GM11168 (cell line): ENCODE results near the gene BCAS3.
"Not testable (repeated sequence)": the region's sequence is repeated elsewhere in the genome, so short reads cannot be mapped to it uniquely, and the experiment has no call there.

Experiments used
- in situ Hi-C: fragments of 300-500 bp; cut with MboI; formaldehyde crosslinking; loops from one replicate; pipeline ENCODE4 v1.12.0; 2022; ENCODE audit warnings: low sequenced_read_pairs; ENCODE audit not compliant: unreplicated experiment

Gene BCAS3

GRCh38 chr17:60677308-60678117 lies at the start of gene BCAS3:
Gene BCAS3, plus strand, starts transcription at chr17:60677851.
- in situ Hi-C loops: no loop called here

DNA sequence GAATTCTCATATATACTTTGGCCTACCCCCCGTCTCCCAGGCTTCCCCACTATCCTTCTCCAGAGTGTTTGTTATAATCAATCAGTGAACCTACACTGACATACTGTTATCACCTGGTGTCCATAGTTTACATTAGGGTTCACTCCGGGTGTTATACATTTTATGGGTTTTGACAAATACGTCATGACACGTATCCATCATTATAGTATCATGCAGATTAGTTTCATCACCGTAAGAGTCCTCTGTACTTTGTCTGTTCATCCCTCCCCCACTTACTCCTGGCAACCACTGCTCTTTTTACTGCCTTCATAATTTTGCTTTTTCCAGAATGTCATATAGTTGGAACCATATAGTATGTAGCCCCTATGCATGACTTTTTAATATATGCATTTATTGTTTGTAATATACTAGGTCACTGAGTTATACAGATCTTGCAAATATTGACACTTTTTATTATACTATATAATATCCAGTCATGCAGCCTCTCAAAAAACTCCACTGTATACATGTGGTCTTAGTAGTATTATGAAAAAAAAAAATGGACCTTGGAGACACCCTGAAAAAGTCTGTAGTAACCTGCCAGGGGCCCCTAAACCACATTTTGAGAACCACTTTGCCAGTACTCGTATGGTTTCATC lies 49.3 kb upstream of the BCAS3 start:
- in situ Hi-C loops: no loop called here

- in situ Hi-C loops: no loop called here
Measured at GRCh38 chr17:60629120-60629519, 48.5 kb upstream of the BCAS3 start.

GRCh38 chr17:60630352-60630751 lies 47.3 kb upstream of the BCAS3 start:
- in situ Hi-C loops: no loop called here

DNA sequence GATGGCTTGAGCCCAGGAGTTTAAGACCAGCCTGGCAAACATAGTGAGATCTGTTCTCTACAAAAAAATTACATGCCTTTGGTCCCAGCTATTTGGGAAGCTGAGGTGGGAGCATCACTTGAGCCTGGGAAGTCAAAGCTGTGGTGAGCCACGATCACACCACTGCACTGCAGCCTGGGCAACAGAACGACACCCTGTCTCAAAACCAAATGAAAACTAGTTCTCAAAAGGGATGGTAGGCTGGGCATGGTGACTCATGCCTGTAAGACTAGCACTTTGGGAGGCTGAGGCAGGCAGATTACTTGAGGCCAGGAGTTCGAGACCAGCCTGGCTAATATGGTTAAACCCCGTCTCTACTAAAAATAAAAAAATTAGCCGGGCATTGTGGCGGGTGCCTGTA lies 46.5 kb upstream of the BCAS3 start:
- in situ Hi-C loops: no loop called here

DNA sequence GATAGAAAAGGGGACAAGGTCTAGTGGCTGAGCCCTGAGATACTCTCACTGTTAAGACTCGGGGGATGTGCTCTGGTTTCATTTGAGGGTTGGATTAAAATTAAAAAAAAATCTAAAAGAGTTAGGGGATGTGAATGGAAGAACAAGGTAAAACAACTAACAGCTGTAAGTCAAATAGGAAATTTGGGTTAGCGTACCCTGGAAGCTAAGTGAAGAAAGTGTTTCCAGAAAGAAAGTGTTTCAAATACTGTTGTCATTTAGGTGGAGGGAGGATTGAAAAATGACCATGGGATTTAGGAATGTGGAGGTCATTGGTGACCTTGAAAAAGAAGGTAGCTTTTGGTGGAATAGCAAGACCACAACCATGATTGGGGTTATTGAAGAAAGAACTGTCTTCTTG lies 40.0 kb upstream of the BCAS3 start:
- in situ Hi-C loops: no loop called here

DNA sequence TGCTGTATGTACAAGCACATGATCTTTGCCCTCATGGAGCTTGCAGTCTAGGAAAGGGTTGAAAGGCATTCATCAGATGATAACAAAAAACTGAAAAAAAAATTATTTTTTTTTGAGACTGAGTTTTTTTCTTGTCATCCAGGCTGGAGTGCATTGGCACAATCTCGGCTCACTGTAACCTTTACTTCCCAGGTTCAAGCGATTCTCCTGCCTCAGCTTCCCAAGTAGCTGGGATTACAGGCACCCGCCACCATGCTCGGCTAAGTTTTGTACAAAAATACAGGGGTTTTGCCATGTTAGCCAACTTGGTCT lies 38.7 kb upstream of the BCAS3 start:
- in situ Hi-C loops: no loop called here

DNA sequence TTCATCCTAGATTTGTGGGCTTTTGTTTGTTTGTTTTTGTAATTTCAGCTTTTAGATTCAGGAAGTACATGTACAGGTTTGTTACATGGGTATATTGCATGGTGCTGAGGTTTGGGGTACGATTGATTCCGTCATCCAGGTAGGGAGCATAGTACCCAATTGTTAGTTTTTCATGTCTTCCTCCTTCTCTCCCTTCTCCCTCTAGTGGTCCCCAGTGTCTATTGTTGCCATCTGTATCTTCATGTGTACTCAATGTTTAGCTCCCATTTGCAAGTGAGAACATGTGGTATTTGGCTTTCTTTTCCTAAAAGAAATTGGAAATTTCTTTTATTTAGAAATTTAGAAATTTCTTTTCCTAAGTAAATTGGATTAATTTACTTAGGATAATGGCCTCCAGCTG lies 37.1 kb upstream of the BCAS3 start:
- in situ Hi-C loops: no loop called here

DNA sequence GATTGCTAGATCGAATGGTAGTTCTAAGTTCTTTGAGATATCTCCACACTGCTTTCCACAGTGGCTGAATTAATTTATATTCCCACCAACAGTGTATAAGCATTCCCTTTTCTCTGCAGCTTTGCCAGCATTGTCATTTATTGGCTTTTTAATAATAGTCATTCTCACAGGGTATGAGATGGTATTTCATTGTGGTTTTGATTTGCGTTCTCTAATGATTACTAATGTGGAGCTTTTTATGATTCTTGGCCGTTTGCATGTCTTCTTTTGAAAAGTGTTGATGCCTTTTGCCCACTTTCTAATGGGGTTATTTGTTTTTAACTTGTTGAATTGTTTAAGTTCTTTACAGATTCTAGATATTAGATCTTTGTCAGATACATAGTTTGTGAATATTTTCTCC lies 36.5 kb upstream of the BCAS3 start:
- in situ Hi-C loops: no loop called here

DNA sequence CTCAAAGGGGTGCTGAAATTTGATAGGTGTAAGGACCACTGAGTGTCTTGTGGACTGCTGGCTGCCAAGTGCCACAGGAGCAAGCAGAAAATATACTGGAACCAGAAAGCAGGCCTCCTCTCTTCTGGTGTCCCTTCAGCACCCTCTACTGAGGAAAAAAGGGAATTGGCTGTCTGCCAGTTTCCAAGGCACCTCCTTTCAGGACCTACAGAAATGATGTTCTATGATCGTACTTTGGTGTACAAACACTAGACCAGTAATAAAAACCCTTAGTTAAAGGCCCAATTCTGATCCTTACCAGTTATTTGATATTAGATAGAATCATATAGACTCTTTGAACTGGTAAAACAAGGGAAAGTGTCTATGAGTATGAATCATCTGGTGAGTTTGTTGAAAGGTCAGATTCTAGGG lies 35.8 kb upstream of the BCAS3 start:
- in situ Hi-C loops: no loop called here

GRCh38 chr17:60645918-60646523 lies 31.6 kb upstream of the BCAS3 start:
- in situ Hi-C loops: no loop called here

GRCh38 chr17:60646701-60647100 lies 30.9 kb upstream of the BCAS3 start:
- in situ Hi-C loops: no loop called here

DNA sequence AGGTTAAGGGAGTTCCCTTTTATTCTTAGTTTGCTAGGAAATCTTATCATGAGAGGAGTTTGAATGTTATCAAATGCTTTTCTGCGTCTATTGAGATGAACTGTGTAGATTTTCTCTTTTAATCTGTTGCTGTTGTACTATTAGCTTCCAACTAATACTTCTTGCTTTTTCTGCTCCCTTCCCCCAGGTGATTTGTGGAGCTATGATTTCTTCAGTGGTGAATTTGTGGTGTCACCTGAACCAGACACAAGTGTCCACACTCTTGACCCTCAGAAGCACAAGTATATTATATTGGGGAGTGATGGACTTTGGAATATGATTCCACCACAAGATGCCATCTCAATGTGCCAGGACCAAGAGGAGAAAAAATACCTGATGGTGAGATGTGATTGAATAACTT lies 29.9 kb upstream of the BCAS3 start:
- in situ Hi-C loops: no loop called here

DNA sequence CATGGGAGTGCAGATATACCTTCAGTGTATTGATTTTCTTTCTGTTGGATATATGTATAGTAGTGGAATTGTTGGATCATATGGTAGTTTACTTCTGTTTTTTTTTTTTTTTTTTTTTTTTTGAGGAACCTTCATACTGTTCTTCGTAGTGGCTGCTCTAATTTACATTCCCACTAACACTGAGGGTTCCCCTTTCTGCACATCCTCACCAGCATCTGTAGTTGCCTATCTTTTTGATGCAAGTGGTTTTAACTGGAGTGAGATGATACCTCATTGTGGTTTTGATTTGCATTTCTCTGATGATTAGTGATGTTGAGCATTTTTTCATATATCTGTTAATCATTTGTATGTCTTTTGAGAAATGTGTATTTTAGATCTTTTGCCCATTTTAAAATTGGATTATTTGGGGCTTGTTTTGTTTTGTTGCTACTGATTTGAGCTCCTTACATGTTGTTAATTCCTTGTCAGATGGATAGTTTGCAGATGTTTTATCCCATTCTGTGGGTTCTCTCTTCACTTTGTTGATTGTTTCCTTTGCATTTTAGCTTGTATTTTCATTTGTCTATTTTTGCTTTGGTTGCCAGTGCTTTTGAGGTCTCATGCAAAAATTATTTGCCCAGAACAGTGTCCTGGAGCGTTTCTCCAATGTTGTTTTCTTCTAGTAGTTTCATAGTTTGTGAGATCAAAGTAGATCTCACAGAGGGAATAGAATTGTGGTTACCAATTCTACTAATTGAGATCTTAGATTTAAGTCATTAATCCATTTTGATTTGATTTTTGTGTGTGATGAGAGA lies 25.0 kb upstream of the BCAS3 start:
- in situ Hi-C loops: no loop called here

- in situ Hi-C loops: no loop called here
Measured at GRCh38 chr17:60653569-60653968, 24.1 kb upstream of the BCAS3 start.

- in situ Hi-C loops: no loop called here
Measured at GRCh38 chr17:60656499-60656898, 21.2 kb upstream of the BCAS3 start.

DNA sequence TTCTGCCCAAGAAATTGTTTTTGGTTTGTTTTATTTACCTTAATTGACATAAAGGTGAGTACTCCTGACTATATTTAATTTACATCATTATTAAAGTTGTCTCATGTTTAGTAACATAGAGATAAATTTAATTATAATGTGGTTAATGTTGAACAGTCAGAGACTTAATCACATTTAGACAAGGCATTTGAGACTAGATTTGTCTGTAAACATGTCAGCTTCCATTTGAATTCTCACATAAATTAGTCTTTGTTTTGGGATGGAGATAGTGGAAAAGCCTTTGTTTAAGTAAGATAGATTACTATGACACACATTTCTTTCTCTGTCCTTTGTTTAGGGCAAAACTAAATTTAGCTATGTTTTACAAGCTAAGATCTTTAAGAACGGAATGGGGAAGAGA lies 18.5 kb upstream of the BCAS3 start:
- in situ Hi-C loops: no loop called here

DNA sequence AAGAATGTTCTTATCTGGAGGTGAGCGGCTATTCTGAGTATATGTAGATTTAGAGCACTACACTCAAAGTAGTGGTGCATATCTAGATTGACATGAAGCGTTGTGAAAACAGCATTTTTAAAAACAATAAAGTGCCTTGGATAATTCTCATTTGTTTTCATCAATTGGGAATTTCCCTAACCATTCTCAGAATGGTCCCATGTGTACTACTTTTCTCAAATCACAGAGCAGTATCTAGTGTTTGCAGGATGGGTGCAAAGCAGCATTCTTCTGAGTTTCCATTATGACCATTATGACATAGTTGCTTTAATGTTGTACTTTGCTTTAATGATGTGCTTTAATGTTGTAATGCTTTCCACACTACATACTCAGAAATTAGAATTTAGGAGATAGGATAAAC lies 16.2 kb upstream of the BCAS3 start:
- in situ Hi-C loops: no loop called here

DNA sequence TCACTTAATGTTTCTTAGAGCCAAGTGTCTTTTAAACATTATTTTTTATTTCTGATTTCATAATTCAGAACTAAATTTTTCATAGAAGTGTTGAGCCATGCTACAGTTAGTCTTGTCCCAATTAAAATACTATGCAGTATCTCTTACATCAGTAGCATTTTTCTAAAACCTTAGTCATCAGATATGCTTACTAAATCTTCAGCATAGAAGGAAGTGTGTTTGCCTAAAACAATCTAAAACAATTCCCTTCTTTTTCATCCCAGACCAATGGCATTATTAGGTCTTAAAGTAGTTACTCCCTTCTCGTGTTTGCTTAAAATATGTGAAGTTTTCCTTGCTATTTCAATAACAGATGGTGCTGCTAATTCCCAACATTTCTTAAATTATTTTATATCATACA lies 13.6 kb upstream of the BCAS3 start:
- in situ Hi-C loops: no loop called here

- in situ Hi-C loops: no loop called here
Measured at GRCh38 chr17:60665602-60666001, 12.0 kb upstream of the BCAS3 start.

DNA sequence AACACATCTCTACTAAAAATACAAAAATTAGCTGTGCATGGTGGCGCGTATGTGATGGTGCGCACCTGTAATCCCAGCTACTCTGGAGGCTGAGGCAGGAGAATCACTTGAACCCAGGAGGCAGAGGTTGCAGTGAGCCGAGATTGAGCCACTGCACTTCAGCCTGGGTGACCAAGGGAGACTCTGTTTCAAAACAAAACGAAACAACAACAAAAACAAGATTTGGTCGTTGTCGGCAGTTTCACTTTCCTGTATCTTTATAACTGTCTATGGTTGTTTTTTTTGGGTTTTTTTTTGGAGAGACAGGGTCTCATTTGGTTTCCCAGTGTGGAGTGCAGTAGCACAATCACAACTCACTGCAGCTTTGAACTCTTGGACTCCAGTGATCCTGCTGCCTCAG lies 8.9 kb upstream of the BCAS3 start:
- in situ Hi-C loops: not testable (repeated sequence)
